ENCODE measurements around the gene WFIKKN2.
"Not testable (repeated sequence)": the region's sequence is repeated elsewhere in the genome, so short reads cannot be mapped to it uniquely, and the experiment has no call there.

Gene WFIKKN2

DNA sequence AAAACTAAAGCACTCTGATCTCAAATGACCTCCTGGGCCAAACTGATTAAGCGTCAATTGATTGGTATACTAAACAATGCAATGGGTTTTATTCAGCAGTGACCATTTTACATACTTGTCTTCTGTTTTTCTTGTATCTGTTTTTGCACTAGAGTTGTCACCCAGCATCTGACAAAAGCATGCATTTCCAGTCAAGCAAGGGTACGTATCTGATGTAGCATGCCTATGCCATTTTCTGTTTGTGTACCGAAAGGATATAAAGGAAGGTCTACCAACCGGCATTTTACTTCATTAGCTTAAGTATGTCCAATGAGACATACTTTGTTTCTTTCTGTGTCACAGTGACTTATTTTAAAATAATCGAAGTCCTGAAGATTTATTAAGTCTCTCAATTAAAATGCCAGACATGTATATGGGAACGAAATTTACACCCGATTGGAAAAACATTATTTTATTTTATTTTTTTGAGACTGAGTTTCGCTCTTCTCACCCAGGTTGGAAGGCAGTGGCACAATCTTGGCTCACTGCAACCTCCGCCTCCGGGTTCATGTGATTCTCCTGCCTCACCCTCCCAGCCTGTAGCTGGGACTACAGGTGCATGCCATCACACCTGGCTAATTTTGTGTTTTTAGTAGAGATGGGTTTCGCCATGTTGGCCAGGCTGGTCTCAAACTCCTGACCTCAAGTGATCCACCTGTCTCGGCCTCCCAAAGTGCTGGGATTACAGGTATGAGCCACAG is 23.3 kb downstream of the WFIKKN2 start:
- no peak for DNase-seq

DNA sequence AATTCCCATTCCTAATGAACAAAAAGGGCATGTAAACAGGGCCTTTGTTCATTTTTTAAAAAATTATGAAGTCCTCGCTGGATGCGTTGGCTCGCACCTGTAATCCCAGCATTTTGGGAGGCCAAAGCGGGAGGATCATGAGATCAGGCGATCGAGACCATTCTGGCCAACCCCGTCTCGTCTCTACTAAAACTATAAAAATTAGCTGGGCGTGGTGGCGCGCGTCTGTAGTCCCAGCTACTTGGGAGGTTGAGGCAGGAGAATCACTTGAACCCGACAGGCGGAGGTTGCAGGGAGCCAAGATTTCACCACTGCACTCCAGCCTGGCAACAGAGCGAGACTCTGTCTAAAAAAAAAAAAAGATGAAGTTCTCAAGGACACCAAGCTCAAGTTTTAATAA is 24.3 kb downstream of the WFIKKN2 start:
- not testable (repeated sequence) for DNase-seq

DNA sequence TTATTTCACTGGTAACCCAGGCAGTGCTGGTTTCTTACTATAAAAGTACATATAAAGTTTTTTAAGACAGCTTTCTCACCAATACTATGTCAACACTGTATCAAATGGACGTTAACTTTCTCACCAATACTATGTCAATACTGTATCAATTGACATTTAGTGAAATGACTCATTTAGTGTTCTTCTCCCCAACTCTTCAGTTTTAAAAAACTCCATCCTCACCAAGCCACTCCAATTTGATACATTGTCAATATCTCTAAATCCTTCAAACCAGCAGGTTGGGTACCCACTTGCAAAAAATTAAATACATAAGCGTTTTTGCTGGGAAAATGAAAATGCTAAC is 25.9 kb downstream of the WFIKKN2 start:
- DNase-seq: no peak

DNA sequence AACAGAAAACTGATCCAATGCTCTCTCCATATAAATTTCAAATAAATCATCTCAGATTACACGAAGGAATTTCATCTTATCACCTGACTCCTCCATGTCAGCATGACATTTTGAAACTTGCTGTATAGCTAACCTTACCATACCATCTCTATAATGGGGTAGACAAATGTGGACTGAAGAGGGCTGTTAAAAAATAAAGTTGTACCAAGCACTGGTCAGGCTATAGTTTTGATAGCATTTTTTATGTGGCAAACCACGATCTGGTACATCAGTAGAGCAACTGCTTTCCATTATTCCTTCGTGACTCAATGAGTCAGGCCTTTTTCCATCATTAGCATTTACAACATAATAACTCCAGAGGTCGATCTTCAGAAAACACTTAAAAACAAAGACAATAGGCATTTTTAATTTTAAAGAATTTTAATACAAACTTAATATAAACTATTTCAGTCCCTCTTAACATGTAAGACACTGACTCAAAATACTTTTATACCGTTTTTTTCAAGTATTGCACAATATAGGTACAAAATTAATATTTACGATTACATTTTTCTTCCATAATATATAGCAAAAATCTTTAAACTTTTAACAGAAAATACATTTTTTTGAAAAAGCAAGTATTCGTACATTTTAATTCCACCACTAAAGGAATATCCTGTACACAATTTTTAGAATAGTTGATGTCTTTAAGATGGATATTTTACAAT is 26.6 kb downstream of the WFIKKN2 start:
- DNase-seq: no peak

DNA sequence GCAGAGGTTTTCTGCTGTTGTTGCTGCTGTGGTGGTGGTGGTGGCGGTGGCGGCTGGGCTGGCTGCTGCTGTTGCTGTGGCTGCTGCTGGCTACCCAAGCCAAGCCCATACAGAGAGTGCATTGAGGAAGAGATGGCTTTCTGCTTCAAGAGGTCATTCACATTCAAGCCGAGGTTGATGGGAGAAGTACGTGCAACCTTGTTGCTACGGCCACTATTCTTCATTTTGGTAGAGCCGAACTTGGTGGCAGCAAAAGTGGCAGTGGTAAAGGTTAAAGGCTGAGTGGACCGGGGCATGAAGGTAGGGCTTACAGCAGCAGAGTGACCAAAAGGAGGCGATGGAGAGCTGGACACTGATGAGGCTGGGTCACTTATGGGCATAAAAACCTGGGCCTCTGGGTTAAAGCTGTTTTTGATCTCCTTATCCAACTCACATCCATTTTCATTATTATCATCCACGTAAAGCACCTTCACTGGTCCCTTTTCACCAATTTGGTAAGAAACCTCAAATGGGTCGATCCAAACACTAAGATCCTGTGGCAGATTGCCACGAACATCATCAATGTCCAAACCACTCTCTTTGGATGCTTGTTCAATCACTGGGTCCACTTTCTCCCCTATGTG is 27.9 kb downstream of the WFIKKN2 start:
- peak; percentile 56 for DNase-seq

DNA sequence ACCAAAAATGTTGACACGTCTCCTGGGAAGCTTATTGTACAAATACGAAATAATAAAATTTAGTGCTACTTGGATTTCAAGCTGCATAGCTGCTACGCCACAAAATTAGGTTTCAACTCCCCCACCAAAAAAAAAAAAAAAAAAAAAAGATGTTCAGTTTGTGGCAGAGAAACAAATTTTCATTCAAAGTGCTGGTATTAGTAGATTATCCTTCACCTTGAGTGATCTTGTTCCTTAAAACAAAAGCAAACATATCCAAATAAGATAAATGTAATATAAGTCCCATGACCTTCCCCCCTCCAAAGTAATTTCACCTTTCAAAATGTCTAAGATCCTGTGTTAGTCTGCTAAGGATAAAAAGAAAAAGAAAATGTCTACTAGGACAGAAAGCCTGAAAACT is 28.5 kb downstream of the WFIKKN2 start:
- DNase-seq: no peak

DNA sequence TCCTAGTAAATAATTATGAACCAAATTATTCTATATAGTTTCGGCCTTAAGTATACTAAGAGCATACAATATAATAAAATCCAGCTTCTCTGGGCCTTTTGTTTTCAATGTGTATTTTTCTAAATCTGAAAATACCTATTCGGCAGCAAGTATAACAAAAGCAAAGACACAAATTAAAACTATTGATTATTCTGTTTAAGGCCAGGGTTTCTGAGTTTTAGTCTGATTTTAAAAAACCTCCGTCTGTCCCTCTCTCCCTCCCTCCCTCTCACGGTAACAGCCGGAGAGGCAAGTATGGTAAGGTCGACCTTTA is 29.3 kb downstream of the WFIKKN2 start:
- no peak for DNase-seq

DNA sequence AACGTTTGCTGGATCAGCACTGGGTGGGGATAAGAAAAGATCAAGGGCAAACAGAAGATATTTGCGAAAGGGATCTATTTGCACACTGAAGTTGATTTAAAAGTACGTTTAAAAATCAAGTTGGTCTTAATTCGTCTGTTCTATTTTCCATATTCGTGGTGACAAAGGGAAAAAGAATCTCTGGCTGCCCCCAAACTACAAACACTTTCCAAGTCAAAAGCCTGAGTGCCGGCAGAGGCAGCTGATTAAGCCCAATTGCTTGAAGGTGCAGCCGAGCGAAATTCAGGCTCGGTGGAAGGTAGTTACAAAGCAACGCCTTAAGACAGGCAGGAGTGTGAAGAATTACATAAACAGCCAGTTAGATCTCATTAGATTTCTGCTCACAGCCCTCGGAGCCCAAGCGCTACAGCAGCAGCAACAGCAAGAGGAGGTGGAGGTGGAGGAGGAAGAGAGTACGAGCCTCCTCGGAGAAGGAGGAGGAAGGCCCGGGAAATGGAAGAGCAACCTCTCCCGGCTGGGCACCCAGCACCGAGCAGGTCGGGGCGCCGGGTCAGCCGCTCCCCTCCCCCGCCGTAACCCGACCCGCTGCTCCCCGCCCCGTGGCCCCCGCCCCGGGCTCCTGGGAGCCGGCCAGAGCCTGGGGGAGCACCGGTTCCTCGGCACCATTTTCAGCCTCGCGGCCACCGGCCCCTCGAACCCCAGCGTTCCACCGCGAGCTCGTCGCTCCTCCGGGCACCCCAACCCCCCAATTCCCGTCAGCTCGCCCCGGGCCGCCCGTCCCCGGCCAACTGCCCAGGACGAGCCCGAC is 29.9 kb downstream of the WFIKKN2 start:
- DNase-seq: peak; percentile 60

DNA sequence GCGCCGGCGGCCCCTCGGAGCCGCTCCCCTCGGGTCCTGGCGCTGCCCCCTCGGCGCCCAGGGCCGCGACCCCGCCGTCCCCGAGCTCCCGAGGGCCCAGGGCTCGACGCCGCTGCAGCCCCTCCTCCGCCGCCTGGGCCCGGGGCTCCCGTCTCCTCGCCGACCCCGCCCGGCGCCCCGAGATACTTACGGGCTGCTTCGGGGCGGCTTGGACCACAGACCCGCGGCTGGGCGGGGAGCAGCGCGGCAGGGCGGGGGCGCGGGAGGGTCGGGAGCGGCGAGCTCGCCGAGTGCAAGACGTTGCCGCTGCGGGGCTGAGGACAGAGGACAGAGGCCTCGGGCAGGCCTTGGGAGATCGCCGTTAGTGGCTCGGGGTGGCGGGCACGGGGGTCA is 30.5 kb downstream of the WFIKKN2 start:
- DNase-seq: no peak

DNA sequence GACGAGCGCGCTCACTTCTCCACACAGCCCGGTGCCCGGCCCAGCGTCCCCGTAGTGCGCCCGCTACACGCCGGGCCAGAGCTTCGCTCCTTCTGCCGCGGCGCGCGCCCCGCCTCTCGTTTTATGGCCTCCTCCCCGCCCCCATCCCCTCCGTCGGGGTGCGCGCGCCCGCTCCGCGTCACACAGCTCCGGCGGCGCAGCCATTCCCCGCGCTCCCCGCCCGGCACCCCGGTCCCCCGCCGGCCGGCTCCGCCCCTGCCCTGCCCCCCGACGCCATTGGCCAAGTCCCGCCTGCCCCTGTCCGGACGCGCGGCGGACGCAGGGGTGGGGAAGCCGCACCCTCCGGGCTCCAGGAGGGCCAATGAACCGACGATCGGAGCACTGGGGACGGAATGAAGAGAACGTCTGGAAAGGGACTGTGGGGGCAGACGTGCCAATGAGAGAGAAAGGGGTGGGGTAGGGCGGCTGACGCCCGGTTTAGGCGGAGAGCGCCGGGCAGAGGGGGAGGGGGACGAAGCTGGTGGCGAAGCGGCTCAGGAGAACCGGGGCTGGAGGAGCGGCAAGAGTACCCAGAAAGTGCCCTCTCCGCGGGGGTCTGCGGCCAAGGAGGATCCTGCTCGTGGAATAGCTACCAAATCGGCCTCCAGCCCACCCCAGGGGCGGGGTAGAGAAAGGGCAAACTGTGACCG is 31.0 kb downstream of the WFIKKN2 start, which contains the start of gene TOB1:
TSS of gene TOB1 (minus strand) at position 94 of the 689 bp plus-strand sequence. CDS start 2,337 bp downstream, outside the sequence.
- DNase-seq: peak; percentile 98

DNA sequence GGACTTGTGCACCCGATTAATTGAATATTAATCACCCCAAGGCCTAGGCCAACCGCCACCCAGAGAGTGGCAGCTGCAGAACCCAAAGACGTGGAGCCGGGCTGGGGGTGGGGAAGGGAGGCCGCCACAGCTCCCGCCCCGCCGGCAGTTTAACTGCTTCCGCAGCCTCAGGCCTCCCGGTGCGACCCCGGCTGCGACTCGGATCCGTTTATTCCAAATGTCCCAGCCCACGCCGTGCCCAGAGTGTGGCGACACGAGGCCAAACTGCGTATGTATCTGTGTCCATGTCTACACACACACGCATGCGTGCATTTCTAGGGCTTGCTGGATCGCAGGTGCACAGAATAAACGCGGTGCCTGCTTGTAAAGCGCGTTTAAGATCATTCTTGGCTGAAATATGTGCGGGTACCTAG is 31.6 kb downstream of the WFIKKN2 start:
- peak; percentile 70 for DNase-seq

DNA sequence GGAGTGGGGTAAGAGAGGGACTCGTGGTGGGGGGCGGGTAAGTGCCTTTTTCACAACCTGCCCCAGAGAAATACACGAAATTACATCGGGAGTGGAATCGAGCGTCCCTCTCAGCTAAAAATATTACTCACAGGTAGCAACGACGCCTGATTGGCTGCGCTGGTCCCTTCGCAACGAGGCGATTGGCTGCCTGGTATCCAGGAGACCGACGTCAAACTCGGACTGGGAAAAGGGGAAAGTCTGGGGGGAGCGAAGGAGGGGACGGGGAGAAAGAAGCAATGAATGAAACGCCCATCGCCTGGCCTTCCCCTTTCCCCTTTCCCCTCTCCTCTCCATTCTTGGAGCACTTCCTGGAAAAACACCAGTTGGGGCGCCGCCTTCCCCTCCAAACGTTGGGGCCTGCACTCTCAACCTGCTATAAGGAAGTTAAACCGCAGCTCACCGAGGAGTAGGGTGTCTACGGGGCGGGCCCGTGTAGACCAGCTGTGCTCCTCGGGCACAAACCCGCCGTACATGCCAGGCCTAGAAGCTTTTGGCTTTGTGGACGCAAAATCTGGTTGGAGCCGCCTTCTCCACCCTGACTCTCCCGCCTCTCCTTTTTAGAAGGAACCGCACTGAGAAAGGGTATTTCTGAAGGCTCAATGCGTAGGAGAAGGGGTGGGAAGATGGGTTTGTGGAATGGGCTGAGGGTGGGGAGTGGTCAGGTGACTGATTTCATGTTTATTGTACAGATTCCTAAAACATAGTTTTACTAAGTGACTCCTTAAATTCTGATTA is 32.2 kb downstream of the WFIKKN2 start:
- peak; percentile 91 for DNase-seq

DNA sequence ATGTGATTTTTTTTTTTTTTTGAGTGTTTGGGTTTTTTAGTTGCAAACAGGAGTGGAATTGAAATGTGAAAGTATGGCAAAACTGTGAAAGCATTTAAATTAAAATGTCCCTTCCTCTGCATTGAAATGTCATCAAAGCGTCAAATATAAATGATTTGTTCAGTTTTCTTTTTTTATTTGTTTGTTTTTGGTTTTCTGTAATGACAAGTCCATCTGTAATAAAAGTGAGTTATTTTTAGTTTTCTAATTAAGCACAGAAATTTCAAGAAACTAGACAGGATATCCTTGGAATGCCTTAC is 32.7 kb downstream of the WFIKKN2 start:
- no peak for DNase-seq

DNA sequence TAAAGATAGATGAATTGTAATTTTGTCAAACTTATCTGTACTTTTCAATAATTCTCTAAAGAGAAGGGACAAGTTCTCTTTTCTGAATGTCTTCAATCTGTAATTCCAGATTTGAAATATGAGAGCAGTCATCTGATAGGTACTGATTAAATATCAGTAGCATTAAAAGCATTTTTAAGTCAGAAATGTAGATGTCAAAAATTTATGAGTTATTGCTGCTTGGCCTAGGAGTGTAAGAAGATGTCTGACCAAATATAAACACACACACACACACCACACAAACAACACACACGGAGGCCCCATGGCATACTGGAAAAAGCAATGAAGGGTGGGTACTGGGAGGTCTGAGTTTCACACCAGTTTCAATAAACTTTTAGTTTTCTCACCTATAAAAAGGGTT is 33.2 kb downstream of the WFIKKN2 start:
- DNase-seq: no peak

DNA sequence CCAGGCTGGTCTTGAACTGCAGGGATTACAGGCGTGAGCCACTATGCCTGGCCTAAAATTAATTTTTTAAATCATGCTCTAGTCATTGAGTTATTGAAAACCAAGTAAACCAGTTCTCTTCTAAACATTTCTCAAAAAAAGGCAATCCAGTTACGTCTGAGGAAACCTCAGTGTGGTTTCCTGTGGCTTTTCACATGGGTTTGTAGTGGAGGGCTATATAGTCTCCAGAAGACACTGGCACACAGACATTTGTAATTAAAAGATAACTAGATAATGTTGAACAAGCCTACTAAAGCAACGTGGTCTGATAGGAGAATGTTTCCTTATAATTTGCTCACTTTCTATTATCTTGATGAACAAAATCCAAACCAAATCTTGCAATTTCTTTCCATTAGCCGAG is 36.0 kb downstream of the WFIKKN2 start:
- DNase-seq: peak; percentile 76

DNA sequence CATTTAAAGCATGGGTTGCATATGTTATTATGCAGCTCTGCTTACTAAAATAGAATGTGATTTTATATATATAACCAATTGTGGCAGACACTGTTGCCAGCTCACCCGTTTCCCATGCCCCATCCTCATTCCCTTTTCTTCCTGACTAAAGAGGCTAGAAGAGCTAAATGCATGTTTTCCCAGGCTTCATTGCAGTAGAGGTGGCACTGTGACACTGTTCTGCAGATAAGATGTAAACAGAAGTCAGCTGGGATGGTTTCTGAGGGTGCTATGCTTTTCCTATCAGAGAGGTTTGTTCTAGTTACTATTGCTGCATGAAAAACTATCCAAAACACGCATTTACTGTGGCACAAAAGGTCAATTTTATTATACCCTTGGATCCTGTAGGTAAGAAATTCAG is 36.5 kb downstream of the WFIKKN2 start:
- no peak for DNase-seq

DNA sequence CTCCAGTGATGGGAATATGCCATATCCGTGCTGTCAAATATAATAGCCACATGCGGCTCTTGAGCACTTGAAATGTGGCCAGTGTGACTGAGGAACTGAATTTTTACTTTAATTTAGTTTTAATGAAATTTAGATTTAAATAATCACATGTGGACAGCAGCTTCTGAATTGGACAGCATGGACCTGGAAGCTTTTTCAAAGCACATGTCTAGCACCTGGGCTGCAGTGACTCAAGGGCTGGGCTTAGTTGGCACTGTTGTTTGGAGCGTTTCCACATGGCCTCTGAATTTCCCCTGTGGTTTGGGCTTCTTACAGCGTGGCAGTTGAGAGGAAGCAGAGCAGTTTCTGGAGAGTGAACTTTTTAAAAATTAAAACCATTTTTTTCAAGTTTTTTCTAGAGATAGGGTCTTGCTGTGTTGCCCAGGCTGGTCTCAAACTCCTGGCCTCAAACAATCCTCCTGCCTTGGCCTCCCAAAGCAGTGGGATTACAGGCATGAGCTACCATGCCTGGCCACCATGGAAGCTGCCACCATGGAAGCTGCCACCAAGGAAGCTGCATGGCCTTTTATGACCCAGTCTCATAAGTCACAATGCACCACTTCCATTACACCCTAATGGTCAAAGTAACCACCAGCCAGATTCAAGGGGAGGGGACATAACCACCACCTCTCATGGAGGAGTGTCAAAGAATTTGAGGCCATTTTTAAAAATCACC is 37.5 kb downstream of the WFIKKN2 start:
- peak; percentile 59 for DNase-seq

DNA sequence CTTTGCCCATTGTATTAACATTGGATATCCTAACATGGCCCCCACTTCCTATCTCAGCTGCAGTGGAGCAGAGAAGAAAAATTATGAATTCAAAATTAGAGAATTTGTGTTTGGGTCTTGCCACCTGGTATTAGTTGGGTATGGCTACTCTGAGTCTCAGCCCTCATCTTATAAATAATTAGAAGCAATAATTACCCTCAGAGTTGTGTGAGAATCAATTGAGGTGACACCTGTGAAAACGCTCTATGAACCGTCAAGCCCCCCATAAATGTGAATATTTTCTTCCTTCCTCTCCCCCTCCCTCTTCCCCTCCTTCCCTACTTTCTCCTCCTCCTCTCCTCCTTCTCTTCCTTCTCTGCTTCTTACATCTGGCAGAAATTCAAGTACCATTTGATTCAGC is 39.7 kb downstream of the WFIKKN2 start:
- DNase-seq: no peak

DNA sequence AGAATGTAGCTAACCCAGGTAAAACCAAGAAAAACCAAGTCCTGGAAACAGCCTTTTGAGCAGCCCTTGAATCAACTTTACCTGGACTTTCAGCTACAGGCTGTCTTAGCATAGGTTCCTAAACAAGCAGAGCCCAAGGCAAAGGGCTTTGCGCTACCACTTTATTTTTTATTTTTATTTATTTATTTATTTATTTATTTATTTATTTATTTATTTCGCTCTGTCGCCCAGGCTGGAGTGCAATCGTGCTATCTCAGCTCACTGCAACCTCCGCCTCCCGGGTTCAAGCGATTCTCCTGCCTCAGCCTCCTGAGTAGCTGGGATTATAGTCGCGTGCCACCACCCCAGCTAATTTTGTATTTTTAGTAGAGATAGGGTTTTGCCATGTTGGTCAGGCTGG is 41.7 kb downstream of the WFIKKN2 start:
- not testable (repeated sequence) for DNase-seq

DNA sequence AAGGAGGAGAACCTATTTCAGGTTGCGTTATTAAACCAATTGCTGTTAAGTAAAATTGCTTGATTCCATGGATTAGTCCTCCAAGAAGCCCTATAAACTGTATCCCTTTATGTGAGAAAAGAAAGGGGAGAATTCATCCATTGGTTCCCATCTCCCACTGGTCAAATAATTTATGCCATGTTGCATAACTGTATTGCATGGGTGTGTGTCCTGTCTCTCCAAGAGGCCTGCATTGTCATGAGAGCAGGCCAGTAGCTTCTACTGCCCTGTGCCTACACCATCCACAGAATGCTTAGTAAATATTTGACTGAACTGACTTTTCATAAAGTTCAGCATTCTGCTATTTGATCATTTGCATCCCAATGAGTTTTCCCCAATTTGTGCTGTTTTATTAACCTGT is 42.5 kb downstream of the WFIKKN2 start:
- no peak for DNase-seq

DNA sequence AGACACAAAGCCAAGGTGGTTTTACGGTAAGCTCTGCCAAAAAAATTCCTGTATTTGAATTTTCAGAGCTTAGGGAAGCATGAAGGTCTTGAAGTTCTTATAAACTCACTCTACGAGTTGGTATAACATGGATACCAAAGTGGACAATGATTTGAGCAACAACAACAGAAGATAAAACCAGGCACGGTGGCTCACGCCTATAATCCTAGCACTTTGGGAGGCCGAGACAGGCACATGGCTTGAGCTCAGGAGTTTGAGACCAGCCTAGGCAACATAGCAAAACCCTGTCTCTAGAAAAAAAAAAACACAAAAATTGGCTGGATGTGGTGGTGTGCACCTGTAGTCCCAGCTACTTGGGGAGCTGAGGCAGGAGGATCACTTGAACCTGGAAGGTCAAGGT is 43.7 kb downstream of the WFIKKN2 start:
- DNase-seq: no peak

DNA sequence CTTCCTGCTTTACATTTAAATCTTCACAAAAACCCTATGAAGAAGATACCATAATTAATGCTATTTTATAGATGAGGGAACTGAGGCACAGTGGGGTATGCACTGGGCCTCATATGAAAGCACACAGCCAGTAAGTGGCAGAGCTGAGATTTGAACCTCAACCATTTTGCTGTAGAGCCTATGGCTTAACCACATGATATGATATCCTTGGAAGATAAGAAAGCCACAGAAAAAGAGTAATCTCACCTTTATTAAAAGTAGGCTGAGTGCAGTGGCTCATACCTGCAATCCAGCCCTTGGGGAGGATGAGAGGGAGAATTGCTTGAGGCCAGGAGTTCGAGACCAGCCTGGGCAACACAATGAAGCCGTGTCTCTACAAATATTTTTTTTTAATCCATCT is 45.8 kb downstream of the WFIKKN2 start:
- DNase-seq: no peak
